Measurements from ENCODE around the gene TUBGCP6. TPM values are rescaled to one million over a fixed set of nuclear protein-coding genes. Genes with fewer than 3 reads are reported as not detected.

Gene TUBGCP6
- total and polyA plus RNA-seq, 2 donors from 2014 or later = 19.2 to 52.0 TPM

DNA sequence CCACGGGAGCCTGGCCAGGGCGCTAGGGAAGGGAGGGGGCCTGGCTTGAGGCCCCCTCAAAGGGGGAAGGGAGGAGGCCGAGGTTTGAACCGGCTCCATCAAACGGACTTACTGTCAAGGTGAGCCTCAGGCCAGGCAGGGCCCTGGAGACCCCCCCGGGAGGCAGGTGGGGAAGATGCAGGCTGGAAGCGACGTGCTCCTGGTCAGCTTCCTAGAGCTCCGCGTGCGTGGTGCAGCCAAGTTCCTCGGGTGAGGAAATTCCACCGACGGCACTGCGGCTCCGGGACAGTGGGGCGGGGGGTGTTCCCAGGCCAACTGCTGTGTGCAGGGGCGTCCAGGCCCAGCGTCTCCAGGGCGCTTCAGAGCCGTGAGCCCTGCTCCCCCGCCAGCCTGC, 66.4 kb downstream of the TUBGCP6 start:
- intact Hi-C loops (cut with DNase I) = no loop called here

DNA sequence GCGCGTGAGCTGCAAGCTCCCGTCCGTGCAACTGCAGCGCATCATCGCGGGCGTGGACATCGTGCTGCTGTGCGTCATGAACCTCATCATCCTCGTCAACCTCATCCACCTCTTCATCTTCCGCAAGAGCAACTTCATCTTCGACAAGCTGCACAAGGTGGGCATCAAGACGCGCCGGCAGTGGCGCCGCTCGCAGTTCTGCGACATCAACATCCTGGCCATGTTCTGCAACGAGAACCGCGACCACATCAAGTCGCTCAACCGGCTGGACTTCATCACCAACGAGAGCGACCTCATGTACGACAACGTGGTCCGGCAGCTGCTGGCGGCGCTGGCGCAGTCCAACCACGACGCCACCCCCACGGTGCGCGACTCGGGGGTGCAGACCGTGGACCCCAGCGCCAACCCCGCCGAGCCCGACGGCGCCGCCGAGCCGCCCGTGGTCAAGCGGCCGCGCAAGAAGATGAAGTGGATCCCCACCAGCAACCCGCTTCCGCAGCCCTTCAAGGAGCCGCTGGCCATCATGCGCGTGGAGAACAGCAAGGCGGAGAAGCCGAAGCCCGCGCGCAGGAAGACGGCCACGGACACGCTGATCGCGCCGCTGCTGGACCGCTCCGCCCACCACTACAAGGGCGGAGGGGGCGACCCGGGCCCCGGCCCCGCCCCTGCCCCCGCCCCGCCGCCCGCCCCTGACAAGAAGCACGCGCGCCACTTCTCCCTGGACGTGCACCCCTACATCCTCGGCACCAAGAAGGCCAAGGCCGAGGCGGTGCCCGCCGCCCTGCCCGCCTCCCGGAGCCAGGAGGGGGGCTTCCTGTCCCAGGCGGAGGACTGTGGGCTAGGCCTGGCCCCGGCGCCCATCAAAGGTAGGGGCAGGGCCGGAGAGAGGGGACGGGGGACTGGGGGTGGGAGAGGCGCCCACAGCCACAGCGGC, 67.0 kb downstream of the TUBGCP6 start:
- H3K27ac ChIP-seq (ENCODE audit: low read depth in 2 of 2, low read length in 2 of 2) = no peak overlapping the region
- DNase-seq (peak in 2 of 5 donors; percentile 48 to 78), FAIRE-seq (no peak)
- H3K36me3 ChIP-seq (ENCODE audit: control insufficient read depth in 2 of 3, insufficient read depth in 3 of 3, low read length in 3 of 3) = no peaks in the 10 kb centered on the region
- no peaks in the 10 kb centered on the region for H3K9me3 ChIP-seq (ENCODE audit: control insufficient read depth in 2 of 3, insufficient read depth in 1 of 3, low read length in 3 of 3)
- H3K27me3 ChIP-seq (ENCODE audit: control insufficient read depth, insufficient read depth, low read length) = no peaks in the 10 kb centered on the region
- H3K4me1 ChIP-seq (ENCODE audit: control insufficient read depth in 2 of 3, insufficient read depth in 2 of 3, low read depth in 1 of 3, low read length in 3 of 3) = peaks cover 0 to 9% (median 3%) of the 10 kb centered on the region in 3 donors
- H3K9ac ChIP-seq (ENCODE audit: low read length in 3 of 3) = no peak overlapping the region
- intact Hi-C loops (cut with DNase I) = no loop called here
- TF ChIP-seq, protein P1, sequence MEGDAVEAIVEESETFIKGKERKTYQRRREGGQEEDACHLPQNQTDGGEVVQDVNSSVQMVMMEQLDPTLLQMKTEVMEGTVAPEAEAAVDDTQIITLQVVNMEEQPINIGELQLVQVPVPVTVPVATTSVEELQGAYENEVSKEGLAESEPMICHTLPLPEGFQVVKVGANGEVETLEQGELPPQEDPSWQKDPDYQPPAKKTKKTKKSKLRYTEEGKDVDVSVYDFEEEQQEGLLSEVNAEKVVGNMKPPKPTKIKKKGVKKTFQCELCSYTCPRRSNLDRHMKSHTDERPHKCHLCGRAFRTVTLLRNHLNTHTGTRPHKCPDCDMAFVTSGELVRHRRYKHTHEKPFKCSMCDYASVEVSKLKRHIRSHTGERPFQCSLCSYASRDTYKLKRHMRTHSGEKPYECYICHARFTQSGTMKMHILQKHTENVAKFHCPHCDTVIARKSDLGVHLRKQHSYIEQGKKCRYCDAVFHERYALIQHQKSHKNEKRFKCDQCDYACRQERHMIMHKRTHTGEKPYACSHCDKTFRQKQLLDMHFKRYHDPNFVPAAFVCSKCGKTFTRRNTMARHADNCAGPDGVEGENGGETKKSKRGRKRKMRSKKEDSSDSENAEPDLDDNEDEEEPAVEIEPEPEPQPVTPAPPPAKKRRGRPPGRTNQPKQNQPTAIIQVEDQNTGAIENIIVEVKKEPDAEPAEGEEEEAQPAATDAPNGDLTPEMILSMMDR (IDR thresholded peaks at IDR 0.05; ENCODE audit: borderline replicate concordance, extremely low read depth, insufficient read depth) = no peak
- H3K4me3 ChIP-seq (ENCODE audit: low read length in 3 of 3) = no peak overlapping the region

More for the DNA sequence above, 66.4 kb downstream of the TUBGCP6 start:
- TF ChIP-seq, protein P1 (IDR thresholded peaks at IDR 0.05; ENCODE audit: borderline replicate concordance, extremely low read depth, insufficient read depth) = no peak
- H3K27me3 ChIP-seq (ENCODE audit: control insufficient read depth, insufficient read depth, low read length) = no peaks in the 10 kb centered on the region
- H3K4me3 ChIP-seq (ENCODE audit: low read length in 3 of 3) = no peak overlapping the region
- H3K36me3 ChIP-seq (ENCODE audit: control insufficient read depth in 2 of 3, insufficient read depth in 3 of 3, low read length in 3 of 3) = no peaks in the 10 kb centered on the region
- no peak overlapping the region for H3K9ac ChIP-seq (ENCODE audit: low read length in 3 of 3)
- H3K9me3 ChIP-seq (ENCODE audit: control insufficient read depth in 2 of 3, insufficient read depth in 1 of 3, low read length in 3 of 3) = no peaks in the 10 kb centered on the region
- H3K4me1 ChIP-seq (ENCODE audit: control insufficient read depth in 2 of 3, insufficient read depth in 2 of 3, low read depth in 1 of 3, low read length in 3 of 3) = peaks cover 0 to 14% (median 6%) of the 10 kb centered on the region in 3 donors
- H3K27ac ChIP-seq (ENCODE audit: low read depth in 2 of 2, low read length in 2 of 2) = no peak overlapping the region
- FAIRE-seq (no peak), DNase-seq (peak in 1 of 5 donors; percentile 71)

DNA sequence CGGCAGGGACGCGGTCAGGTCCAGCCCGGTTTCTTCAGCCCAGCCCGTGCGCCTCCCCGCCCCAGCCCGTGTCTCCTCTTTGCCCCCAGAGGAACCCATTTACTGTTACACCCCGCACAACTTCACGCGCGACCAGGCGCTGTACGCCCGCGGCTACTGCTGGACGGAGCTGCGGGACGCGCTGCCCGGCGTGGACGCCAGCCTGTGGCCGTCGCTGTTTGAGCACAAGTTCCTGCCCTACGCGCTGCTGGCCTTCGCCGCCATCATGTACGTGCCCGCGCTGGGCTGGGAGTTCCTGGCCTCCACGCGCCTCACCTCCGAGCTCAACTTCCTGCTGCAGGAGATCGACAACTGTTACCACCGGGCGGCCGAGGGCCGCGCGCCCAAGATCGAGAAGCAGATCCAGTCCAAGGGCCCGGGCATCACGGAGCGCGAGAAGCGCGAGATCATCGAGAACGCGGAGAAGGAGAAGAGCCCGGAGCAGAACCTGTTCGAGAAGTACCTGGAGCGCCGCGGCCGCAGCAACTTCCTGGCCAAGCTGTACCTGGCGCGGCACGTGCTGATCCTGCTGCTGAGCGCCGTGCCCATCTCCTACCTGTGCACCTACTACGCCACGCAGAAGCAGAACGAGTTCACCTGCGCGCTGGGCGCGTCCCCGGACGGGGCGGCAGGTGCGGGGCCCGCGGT, 67.8 kb downstream of the TUBGCP6 start:
- Histone ChIP-seq H3K4me1 (ENCODE audit: control insufficient read depth in 2 of 3, insufficient read depth in 2 of 3, low read depth in 1 of 3, low read length in 3 of 3) (peaks cover 0 to 3% (median under 1%) of the 10 kb centered on the region in 3 donors), H3K9me3 (ENCODE audit: control insufficient read depth in 2 of 3, insufficient read depth in 1 of 3, low read length in 3 of 3) (no peaks in the 10 kb centered on the region), H3K9ac (ENCODE audit: low read length in 3 of 3) (no peak overlapping the region), H3K4me3 (ENCODE audit: low read length in 3 of 3) (no peak overlapping the region), H3K27ac (ENCODE audit: low read depth in 2 of 2, low read length in 2 of 2) (no peak overlapping the region), H3K27me3 (ENCODE audit: control insufficient read depth, insufficient read depth, low read length) (no peaks in the 10 kb centered on the region), H3K36me3 (ENCODE audit: control insufficient read depth in 2 of 3, insufficient read depth in 3 of 3, low read length in 3 of 3) (no peaks in the 10 kb centered on the region)
- TF ChIP-seq, protein P1 (IDR thresholded peaks at IDR 0.05; ENCODE audit: borderline replicate concordance, extremely low read depth, insufficient read depth) = no peak
- DNase-seq (peak in 2 of 5 donors; percentile 49 to 69), FAIRE-seq (no peak)
- intact Hi-C loops (cut with DNase I) = no loop called here
